Prostate gland (tissue), 2 donors: ENCODE measurements around the gene CXXC5.

Experiments
- CTCF ChIP-seq, 4 experiments: fragments of 200-600 bp in 2 of 4; fragments of 450-650 bp in 2 of 4; sonication (generic) in 2 of 4; IDR thresholded peaks; 1 replicate in 3 of 4; 2 replicates in 1 of 4; pipeline ENCODE4 v1.5.1; 2016 to 2019; ENCODE audit warnings: antibody characterized with exemption in 4 of 4, mild to moderate bottlenecking in 2 of 4, moderate library complexity in 2 of 4
- POLR2A ChIP-seq: fragments of 450-650 bp; IDR thresholded peaks from one replicate; pipeline ENCODE4 v1.6.1; 2016; ENCODE audit warnings: antibody characterized with exemption, mild to moderate bottlenecking

- TF ChIP-seq CTCF (IDR thresholded peaks at IDR 0.05) (no peak), POLR2A (peak; percentile 57)
Measured at GRCh38 chr5:139660105-139660922, 12.2 kb downstream of the CXXC5 start.
